A549 (cell line): ENCODE results near the gene GPS2.

Experiments used
- CHD4 ChIP-seq: fragments of 200-600 bp; sonication (generic); IDR thresholded peaks from 2 replicates; pipeline ENCODE4 v1.6.1; 2016; ENCODE audit warnings: antibody characterized with exemption, mild to moderate bottlenecking, borderline replicate concordance
- E2F6 ChIP-seq: IDR thresholded peaks from 2 replicates; pipeline ENCODE4 v1.6.1; 2012; ENCODE audit warnings: low read depth, borderline replicate concordance
- GATA3 ChIP-seq: IDR thresholded peaks from 2 replicates; pipeline ENCODE4 v1.6.1; 2012; ENCODE audit warnings: borderline replicate concordance
- RAD21 ChIP-seq, 2 experiments: fragments of >200 bp in 1 of 2; sonication (Bioruptor Twin) in 1 of 2; formaldehyde crosslinking in 1 of 2; IDR thresholded peaks in 1 of 2; conservative IDR thresholded peaks in 1 of 2; 2 replicates in 1 of 2; 3 replicates in 1 of 2; pipeline ENCODE4 v1.6.1; 2012 to 2018; ENCODE audit warnings: inconsistent platforms in 1 of 2
- ZC3H11A ChIP-seq: fragments of 450-650 bp; IDR thresholded peaks from 2 replicates; pipeline ENCODE4 v1.6.1; 2014; ENCODE audit warnings: antibody characterized with exemption, mild to moderate bottlenecking
- TF ChIP-seq, protein P1 (sequence below): fragments of >200 bp; sonication (Bioruptor Twin); formaldehyde crosslinking; IDR thresholded peaks from 3 replicates; pipeline ENCODE4 v1.5.1; 2016

DNA sequence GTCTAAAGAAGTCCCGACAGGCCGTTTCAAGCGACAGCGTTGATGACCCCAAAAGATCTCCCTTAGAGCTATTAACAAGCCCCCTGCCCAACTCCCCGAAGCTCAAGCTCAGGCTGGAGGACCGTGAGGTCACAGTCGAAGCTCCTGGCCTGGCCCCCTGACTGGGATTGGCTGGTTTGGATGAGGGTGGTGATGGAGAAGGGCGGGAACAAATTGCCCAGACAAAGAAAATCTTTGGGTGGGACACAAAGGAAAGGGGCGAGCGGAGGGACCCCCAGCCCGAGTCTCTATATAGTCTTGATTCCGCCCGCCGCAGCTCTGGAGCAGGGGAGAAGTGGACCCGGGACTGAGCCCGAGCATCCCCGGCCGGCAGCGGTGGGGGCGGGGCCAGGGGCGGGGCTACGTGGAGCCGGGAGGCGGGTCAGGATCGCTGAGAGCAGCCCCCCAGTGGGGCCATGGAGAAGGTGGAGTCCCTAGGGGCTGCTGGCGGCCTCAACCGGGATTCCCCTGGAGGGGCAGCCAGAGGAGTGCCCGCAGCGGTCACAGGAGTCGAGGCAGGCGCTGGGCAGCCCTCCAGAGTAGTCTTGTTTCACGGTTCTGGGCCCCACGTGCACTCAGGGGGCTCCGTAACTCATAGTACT lies 15.0 kb upstream of the GPS2 start:
- TF ChIP-seq, protein P1, sequence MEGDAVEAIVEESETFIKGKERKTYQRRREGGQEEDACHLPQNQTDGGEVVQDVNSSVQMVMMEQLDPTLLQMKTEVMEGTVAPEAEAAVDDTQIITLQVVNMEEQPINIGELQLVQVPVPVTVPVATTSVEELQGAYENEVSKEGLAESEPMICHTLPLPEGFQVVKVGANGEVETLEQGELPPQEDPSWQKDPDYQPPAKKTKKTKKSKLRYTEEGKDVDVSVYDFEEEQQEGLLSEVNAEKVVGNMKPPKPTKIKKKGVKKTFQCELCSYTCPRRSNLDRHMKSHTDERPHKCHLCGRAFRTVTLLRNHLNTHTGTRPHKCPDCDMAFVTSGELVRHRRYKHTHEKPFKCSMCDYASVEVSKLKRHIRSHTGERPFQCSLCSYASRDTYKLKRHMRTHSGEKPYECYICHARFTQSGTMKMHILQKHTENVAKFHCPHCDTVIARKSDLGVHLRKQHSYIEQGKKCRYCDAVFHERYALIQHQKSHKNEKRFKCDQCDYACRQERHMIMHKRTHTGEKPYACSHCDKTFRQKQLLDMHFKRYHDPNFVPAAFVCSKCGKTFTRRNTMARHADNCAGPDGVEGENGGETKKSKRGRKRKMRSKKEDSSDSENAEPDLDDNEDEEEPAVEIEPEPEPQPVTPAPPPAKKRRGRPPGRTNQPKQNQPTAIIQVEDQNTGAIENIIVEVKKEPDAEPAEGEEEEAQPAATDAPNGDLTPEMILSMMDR = no peak
- TF ChIP-seq CHD4 = no peak
- TF ChIP-seq RAD21 (conservative IDR thresholded peaks at IDR 0.05 in 1 of 2, IDR thresholded peaks at IDR 0.05 in 1 of 2) = no peak
- TF ChIP-seq ZC3H11A = no peak
- TF ChIP-seq GATA3 = no peak
- no peak; the same call in 1 of the 2 replicates for TF ChIP-seq E2F6
